UCSD-AML1 (cell line): ENCODE measurements around the gene PPP2R5B.
A peak's percentile ranks its signal among the peaks of the same experiment; 100 is the strongest.

ENCODE experiments used
- DNase-seq: peaks from one replicate; lab custom pipeline; 2025; ENCODE audit not compliant: unreplicated experiment; lab: John Stamatoyannopoulos, UW

PPP2R5B gene

GRCh38 chr11:64923944-64924909 is at the start of gene PPP2R5B:
Gene PPP2R5B, plus strand, starts transcription at chr11:64924689. Its CDS starts 1,046 bp downstream, at chr11:64925735.
- DNase-seq, result peak; percentile 85

GRCh38 chr11:64875369-64876228 is 48.9 kb upstream of the PPP2R5B start:
- DNase-seq, result no peak

DNA sequence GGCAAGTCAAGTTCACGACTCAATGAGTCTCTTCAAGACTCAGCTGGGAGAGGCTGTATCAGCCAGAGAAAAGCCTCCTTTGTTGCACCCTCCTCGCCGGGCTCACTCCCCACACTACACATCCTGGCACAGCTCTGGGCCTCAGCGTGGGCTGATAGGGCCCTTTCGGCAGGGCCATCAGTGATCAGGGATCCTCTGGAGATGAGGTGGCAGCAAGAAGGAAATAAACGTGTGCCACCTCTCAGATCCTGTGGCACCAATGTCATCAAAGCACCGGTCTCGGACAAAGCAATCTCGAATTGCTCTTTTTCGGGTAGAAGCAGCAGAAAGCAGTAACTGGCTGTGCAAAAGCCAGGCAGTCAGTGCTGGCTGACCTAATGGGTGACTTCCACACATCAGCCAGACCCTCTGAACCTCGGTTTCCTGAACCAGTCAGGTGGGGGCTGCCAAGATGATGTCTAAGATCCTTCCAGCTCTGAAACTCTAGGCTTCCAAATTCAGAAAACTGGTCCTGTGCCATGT is 48.2 kb upstream of the PPP2R5B start:
- DNase-seq, result no peak

- DNase-seq, result no peak
Observed at GRCh38 chr11:64876835-64877341, 47.6 kb upstream of the PPP2R5B start.

DNA sequence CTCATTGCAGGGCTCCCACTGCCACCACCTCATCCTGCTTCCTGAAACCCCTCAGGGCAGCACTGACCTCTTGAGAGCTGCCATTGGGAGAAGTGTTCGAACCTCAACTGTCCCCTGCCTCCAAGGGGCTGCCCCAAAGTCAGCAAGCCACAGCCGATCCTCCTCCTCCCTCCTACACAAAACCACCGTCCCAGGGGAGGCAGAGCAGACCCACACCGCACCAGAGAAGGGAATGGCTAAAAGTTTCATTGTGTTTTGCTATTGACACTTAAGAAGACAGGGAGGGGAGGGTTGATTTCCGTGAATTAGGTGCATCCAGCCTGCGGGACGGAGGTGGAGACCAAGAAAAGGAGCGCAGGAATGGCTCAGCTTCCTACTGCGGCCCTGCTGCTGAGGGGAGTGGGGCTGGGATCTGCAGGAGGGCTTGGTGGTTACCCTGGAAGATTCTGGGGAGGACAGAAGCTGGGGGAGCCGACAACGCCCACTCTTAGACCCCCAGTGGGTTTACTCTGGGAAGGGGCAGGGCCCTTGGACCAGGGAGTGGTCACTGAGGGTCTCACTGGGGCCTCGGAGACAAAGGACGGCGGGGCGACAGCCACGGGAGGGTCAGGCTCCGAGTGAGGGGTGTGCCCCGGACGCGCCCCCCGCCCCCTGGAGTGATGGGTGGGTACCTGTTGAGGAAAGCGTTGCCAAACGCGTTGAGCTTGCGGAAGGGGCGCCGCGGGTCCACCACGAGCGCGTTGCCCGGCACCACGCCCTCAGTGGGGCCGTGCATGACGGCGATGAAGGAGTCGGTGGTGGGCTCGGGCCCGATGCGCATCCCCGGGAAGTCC is 46.9 kb upstream of the PPP2R5B start:
- peak; percentile 41 for DNase-seq

- DNase-seq, result no peak
Observed at GRCh38 chr11:64878223-64878493, 46.3 kb upstream of the PPP2R5B start.

GRCh38 chr11:64878494-64879243 is 45.8 kb upstream of the PPP2R5B start, which contains the start of gene EHD1:
Gene EHD1, minus strand, starts transcription at chr11:64878621. Its CDS starts 157 bp downstream, at chr11:64878464.
- DNase-seq, result peak; percentile 99

- DNase-seq, result peak; percentile 64
Observed at GRCh38 chr11:64879244-64879900, 45.1 kb upstream of the PPP2R5B start.

DNA sequence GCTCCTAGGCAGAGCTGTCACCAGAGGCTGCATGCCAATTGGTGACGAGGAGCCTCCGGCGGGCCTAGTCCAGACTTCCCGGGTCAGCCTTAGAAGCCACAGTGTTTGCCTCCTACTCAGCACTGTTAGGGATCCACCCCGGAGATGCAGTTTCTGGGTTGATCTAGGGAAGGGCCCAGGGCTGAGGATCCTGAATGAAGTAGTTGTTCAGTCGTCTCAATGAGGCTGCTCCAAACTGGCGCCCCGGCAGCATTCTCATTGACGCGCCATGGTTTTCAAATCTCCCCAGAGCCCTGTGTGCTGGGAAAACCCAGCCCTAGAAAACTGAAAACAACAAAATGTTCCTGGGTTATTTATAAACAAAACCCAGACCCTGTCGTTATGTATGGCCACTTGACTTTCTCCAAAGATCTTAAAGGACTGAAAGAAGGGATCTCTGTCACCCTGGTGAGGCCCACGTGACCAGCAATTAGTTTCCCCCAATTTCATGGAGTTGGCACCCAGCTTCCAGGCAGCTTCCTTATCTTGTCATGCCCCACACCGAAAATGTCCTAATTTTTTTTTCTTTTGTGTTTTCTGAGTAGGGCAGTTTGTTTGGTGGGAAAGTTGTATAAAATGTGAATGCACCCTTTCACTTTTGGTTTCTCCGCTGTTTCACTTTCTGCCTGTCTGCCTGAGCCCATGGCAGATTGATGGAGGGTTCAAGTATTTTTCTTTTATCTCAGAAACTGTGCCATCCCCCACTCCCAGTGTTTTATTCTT is 44.1 kb upstream of the PPP2R5B start:
- no peak for DNase-seq

DNA sequence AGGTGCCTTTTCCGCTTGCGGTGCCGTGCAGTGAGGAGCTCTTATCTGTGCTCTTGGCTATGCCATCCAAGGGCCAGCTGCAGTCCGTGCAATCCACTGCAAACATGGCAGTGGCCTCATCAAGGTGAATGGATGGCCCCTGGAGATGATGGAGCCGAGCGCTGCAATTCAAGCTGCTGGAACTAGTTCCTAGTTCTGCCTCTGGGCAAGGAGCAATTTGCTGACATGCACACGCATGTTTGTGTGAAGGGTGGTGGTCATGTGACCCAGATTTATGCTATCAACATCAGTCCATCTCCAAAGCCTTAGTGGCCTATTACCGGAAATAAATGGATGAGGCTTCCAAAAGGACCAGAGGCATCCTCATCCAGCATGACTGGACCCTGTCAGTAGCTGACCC is 43.0 kb upstream of the PPP2R5B start:
- no peak for DNase-seq

DNA sequence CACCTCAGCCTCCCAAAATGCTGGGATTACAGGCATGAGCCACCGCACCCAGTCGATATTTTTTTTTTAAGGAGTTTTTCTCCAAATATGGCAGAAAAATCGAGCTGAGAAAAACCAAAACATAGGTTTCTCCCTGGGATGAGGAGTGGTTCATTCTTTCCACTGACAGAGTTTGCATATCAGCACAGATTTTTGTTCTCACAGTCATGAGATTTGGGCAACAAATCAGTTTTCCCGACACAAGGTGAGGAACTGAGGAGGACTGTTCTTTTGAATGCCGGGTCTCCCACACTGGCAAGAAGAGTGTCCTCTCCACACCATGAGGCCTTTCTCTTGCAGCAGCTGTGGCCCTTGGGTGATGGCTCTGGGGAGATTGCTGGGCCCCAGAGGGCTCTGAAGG is 42.2 kb upstream of the PPP2R5B start:
- no peak for DNase-seq

DNA sequence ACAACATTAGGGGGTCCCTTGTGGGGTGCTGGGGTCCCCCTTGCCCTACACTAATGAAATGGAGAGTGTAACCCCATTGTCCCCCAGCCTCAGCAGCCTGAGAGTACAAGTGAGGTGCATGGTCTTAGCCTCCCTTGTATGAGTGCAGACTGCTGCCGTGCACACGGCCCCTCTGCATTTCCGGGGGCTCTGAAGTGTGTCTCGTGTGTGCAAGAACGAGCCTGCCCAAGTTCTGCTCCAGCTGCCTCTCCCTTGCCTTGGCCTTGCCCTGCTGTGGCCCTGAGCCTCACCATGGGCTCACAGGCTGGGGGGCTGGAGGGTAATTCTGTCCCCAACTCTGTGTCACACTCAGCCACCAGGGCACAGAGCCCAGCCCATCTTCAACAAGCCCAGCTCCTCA is 40.9 kb upstream of the PPP2R5B start:
- no peak for DNase-seq

DNA sequence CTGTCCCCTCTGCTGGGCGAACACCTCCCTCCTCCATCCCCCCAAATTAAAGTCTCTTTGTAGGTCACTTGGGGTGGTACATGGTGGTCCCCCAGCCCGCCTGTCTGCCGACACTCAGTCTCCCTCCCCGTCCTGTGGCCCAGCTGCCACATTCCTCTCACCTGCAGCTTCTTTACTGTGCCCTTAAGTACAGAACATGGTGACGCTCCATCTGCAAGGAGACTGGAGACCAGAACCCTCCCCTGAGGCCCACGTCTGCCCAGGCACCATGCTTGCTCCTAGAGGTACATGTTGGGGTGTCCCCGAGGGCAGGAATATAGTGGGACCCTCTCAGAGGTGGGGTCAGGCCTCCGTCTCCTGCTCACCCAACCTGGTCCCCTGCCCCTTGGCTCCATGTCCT is 40.5 kb upstream of the PPP2R5B start:
- DNase-seq, result no peak

DNA sequence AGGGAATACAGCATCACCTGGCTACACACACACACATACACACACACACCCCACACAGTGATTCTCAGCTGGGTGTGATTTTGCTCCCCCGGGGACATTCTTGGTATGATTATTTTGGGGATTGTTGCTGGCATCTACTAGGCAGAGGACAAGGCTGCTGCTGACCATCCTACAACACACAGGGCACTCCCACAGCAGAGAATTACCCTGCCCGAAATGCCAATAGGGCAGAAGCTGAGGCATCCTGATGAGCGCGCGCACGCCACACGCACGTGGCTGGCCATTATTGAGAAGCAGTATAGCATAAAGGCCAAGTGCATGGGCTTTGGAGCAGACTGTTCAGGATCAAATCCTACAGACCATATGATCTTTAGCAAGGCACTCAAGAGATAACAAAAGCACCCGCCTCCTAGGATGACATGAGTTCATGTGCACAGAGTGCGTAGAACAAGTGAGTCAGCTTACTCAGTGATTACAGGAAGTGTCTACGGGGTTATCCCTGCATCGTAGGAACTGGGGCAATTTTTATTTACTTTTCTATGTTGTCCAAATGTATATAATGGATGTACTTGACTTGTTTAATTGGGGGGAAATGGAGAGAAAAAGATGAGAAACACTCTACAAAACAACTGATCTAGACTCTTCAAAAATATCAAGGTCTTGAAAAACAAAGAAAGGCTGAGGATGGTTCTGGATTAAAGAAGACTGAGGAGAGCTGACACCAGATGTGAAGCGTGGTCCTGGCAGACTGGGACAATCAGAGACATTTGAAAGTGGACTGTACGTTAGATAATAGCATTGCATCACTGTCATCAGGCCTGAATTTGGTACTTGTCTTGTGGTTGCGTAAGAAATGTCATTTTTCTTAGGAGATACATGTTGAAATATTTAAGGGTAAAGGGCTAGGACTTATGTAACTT is 38.9 kb upstream of the PPP2R5B start:
- no peak for DNase-seq

- DNase-seq, result no peak
Observed at GRCh38 chr11:64887234-64887756, 37.2 kb upstream of the PPP2R5B start.

DNA sequence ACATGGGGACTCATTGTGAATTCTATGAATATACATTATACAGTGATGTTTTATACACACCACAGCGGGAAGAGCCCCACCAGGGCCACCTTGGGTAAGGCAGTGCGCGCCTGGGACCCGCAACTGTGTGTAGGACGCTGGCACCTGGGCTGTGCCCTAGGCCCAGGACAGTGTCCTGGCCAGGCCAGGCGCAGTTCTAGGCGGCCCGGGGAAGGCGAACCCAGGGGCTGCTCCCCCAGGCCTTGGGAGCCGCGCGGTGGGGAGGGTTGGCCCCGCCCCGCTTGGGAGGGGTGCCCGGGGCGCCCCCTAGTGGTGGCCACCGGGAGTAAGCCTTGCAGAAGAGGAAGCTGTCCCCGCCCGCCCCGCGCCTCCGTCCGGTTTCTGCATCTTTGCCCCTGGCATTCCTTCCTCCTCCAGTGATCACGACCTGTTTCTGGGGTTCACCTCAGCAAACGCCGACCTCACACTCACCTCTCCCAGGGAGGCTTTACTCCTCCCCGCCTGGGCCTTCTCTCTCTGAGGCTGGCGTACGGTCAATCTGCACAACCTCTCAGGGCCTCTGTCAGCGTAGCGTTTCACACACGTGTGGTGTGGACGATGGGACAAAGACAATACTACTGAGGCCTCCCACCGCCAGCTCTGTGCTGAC is 36.6 kb upstream of the PPP2R5B start:
- DNase-seq, result peak; percentile 83

DNA sequence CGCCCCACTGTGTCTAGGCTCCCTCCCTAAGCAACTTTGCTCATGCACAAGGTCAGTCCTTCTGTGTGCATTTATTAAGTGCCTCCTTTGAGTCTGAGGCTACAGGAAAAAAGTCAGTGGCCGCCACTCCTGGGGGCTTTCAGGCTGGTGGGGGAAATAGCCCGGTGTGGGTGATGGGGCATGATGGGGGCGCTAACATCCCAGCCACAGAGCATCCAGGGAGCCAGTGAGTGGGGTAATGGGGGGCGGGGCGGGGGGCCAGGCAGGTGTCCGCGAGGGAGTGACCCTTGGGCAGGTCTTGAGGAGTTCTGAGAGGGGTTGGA is 36.1 kb upstream of the PPP2R5B start:
- DNase-seq, result no peak
